NCI-H146 (cell line): ENCODE results near the gene RNASEH2A.
A peak's percentile ranks its signal among the peaks of the same experiment; 100 is the strongest.
"Not testable (repeated sequence)": the region's sequence is repeated elsewhere in the genome, so short reads cannot be mapped to it uniquely, and the experiment has no call there.

Experiments used
- DNase-seq: peaks from one replicate; lab custom pipeline; 2025; lab: John Stamatoyannopoulos, UW

The RNASEH2A gene

DNA sequence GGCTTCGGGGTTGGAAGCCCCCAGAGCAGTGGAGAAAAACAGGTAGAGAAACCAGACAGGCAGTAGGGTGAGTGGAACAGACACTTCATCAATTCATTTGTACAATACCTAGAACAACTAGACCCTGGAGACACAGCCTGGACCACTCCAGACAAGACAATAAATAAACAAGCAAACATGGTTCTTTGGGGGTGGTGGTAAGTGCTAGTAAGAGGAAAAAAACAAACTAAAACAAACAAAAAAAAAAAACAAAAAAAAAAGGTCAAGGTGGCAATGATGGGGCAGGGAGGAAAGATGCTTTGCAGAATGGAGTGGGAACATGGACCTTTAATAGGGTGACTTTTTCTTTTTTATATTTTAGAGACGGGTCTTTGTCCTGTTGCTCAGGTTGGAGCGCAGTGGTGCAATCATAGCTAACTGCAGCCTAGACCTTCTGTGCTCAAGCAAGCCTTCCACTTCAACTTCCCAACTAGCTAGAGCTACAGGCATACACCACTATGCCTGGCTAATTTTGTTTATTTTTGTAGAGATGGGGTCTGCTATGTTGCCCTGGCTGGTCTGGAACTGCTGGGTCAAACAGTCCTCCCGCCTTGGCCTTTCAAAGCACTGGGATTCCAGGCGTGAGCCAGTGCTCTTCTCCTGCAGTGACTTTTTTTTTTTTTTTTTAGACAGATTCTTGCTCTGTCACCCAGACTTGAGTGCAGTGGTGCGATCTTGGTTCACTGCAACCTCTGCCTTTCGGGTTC lies 12.0 kb upstream of the RNASEH2A start:
- no peak for DNase-seq

GRCh38 chr19:12794971-12795381 lies 11.4 kb upstream of the RNASEH2A start:
- no peak for DNase-seq

GRCh38 chr19:12796146-12797071 lies 10.0 kb upstream of the RNASEH2A start:
- peak; percentile 90 for DNase-seq

- DNase-seq = no peak
Observed at GRCh38 chr19:12797141-12797587, 9.2 kb upstream of the RNASEH2A start.

GRCh38 chr19:12797607-12798006 lies 8.8 kb upstream of the RNASEH2A start:
- DNase-seq = not testable (repeated sequence)

DNA sequence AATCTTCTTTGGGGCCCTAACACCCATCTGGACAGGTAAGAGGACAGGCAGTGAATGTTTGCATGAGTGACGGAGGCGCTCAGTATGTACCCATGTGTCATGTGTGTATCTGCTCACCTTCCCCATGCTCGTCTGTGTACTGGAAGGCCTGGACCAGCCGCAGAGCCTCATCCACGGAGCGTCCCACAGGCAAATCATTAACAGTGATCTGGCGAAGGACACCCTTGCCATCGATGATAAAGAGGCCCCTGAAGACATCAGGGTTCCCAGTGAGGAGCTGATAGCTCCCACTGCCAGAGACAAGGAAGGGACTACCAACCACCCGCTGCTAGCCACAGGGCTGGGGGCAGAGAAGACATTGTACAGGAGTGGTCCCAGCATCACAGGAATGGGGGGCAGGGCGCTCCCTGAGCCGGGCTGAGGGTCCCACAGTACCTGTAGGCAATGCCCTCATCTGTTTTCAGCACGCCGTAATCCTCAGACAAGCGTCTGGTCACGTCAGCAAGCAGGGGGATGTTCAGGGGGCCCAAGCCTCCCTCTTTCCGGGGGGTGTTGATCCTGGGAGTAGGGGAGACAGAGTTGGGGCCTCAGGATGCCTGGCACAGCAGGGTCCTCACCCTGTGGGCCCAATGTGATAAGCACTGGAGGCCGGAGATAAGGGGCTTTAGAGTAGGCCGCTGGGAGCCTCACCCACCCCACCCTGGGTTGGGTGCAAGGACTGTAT lies 6.5 kb upstream of the RNASEH2A start:
- DNase-seq = no peak

DNA sequence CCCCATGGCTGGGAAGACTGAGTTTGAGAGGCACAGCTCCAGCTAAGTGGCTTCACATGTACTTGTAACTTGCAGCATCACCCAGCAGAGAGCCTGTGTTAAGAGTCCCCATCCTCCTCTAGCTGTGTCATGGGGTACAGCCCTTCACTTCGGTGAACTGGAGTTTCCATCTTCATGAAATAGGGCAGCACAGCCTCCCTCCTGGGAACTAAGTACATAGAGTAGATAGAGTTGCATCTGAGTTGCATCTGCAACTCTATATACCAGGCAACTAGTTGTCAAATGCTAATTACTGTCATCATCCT lies 6.0 kb upstream of the RNASEH2A start:
- DNase-seq = no peak

DNA sequence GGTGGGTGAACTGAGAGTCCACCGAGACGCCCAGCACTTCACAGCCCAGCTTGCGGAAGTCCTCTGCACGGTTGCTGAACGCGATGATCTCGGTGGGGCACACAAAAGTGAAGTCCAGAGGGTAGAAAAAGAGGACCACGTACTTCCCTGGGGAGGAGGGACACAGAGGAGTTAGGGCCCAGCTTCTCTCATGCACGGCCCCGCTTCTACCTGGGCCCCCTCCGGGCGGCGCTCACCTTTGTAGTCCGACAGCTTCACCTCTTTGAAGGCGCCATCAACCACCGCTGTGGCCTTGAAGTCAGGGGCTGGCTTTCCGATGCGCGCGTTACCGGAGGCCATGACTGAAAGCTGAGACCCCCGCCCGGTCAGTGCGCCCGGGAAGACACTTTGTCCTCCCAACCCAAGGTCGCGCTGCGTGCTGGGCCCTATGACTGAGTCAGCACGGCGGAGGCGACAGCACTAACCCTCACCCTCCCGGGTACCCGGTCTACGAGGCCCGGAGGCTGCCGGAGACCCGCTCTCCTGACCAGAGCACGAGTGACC lies 5.4 kb upstream of the RNASEH2A start:
- DNase-seq = peak; percentile 65

DNA sequence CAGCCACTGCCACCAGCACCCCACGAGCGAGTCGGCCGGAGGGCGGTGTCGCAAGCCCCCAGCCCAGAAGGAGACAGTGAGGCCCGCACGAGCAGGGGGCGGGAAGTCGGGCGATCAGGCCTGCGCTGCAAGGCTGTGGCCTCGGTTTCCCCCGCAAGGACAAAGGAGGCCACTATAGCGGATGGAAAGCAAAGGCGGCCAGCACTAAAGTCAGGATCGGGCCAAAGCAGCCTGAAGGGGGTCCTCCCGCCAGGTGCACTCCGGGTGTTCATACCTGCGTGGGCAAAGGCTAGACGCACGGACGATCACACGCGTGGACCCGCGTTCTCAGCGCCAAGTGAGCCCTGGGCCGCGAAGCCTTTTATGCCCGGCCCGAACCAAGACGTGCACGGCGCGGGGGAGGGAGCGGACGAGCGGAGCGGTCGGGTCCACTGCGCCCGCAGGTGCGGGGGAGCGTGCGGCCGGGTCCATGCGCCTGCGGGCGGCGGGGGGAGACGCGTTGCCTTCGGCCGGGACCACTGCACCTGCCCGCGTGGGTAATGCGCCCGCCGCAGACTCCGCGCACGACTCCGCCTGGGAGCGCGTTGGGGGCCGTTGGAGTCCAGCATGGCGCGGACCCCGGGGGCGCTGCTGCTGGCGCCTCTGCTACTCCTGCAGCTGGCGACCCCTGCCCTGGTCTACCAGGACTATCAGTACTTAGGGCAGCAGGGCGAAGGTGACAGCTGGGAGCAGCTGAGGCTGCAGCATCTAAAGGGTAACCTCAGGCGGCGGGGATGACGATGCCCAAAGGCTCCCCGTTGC lies 4.7 kb upstream of the RNASEH2A start, which contains the start of the genes PRDX2 and THSD8:
PRDX2 (minus strand) TSS at position 335 of the 801 bp plus-strand sequence. CDS start 539 bp downstream, outside the sequence.
THSD8 (plus strand) TSS at position 604 of the 801 bp plus-strand sequence; CDS start at position 607, 3 bp downstream.
- DNase-seq = peak; percentile 93

DNA sequence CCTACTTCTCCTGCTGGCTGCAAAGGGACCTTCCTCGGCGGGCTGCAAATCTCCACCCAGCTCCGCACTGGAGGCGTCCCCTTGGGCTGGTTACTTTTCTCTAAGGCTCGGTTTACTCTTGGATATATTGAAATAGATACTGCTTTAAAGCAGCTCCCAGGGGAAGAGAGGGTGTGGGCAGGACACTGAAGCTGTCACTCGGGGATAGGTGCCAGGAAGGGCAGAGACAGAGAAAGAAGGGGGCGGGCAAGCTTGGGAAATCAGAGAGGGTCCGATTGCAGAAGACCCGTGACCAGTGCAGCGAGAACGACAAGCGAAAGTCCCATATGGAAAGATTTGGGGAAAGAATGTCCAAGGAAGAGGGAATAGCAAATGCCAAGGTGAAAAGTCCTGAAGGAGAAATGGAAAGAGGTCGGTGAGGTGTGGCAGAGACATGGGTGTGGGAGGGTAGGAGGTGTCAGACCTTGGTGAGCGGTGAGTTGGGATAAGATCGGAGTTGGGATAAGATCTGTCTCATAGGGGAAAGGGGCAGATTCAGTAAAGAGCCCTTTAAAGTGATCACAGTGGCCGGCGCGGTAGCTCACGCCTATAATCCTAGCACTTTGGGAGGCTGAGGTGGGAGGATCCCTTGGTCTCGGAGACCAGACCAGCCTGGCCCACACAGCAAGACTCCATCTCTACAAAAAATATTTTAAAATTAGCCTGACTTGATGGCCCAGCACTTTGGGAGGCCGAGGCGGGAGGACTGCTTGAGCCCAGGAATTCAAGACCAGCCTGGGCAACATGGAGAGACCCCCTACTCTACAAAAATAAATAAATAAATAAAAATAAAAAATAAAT lies 3.9 kb upstream of the RNASEH2A start:
- no peak for DNase-seq

- DNase-seq = no peak
Observed at GRCh38 chr19:12804051-12804450, 2.3 kb upstream of the RNASEH2A start.

DNA sequence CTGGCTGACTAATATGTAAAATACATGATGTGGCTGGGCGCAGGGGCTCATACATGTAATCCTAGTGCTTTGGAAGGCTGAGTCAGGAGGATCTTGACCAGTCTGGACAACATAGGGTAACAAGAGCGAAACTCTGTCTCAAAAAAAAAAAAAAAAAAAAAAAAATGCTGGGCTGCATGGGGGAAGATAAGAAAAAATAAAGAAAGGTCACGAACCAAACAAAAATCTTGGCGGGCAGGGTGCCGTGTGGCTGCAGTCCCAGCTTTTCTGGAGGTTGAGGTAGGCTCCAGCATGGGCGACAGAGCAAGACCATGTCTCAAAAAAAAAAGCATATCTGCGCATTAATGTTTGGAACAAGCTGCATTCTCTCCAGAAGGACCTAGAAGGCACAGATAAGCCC lies 8.7 kb downstream of the RNASEH2A start:
- DNase-seq = no peak

DNA sequence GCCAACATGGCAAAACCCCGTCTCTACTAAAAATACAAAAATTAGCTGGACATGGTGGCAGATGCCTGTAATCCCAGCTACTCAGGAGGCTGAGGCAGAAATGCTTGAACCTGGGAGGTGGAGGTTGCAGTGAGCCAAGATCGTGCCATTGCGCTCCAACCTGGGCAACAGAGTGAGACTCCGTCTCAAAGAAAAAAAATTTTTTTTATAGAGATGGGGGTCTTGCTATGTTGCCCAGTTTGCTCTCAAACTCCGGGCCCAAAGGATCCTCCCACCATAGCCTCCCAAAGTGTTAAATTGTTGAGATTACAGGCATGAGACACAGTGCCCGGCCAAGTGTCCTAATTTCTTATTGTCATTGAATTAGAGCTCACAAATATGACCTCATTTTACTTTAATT lies 10.8 kb downstream of the RNASEH2A start:
- not testable (repeated sequence) for DNase-seq

GRCh38 chr19:12817810-12818209 lies 11.4 kb downstream of the RNASEH2A start:
- not testable (repeated sequence) for DNase-seq

- DNase-seq = no peak
Observed at GRCh38 chr19:12821761-12822160, 15.4 kb downstream of the RNASEH2A start.

DNA sequence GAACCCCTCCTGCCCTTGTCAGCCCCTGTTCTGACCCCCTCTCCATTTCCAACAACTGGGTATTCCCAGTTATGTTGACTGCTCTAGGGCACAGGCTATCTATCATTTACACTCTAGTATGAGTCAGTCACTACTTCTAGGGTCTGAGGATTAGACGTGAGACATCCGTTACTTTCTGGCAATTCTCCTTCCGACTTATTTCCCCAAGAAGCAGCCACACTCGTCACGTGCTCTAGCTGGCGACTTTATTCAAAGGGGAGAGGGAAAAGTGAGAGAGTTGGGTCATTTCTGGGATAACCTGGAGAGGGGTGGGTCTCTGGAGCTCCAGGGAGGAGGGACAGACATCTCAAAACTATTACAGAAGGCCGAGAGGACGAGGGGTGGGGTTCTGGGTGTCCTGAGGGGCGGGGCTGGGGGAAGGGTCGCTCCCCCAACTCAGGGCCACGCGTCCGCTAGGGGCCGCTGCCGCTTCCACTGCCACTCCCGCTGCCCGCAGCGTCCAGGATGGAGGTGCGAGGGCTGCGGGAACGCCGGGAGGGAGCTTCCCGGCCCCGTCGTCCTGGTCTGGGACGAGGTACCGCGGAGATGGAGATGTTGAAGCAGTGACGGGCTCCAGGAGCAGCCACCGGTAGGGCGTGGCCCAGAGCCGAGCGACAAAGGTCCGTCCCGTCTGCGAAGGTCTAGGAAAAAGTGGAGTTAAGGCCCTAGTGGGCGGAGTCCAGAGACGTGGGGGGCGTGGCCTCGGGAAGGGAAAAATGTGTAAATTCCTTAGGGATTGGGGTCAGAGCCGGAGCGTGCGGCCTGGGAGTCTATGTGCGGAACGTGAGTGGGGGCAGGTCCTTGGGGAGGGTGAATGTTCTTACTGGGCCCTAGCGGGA lies 19.1 kb downstream of the RNASEH2A start:
- peak; percentile 76 for DNase-seq

DNA sequence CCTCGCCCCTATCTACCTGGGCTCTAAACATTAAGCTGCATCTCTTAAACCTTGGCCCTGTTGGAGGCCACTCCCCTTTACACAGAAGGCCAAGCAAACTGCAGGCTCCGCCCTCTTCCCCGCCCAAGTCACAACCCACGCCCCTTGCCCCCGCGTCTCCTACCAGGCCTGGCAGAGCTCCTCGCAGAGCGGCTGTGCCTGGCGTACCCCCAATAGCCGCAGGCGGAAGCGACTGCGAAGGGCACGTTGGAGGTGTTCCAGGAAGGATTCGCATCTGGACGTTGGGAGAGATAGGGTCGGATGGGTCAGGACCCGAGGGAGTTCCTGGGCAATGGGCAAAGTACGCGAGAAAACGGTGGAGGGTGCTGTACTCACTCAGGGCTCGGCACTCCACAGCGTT lies 22.1 kb downstream of the RNASEH2A start:
- peak; percentile 41 for DNase-seq

DNA sequence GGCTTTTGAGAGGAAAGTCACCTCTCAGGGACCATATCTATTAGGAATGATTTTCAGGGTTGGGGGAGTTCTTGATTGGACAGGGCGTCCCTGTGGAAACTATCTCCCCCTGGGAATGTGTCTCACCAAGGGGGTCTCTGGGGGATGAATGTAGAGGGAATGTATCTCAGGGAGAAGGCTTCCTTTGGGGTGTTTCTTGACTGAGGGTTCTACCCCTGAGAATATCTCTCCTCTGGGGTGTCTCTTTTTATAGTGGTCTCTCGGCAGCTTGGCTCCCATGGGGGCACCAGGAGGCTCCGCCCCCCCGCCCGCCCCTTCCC lies 27.0 kb downstream of the RNASEH2A start:
- DNase-seq = no peak
